ENCODE results near the gene PRPF19. TPM values are rescaled to one million over a fixed set of nuclear protein-coding genes. Genes with fewer than 3 reads are reported as not detected.

The PRPF19 gene
- total and polyA plus RNA-seq, 2 of the 13 experiments (the other 11 are each of a cell fraction or from before 2014, with no cell fraction given): 27.4 to 91.1 TPM

GRCh38 chr11:60918251-60918938, 12.0 kb upstream of the PRPF19 start (continued):
- TF ChIP-seq ZNF142 (CRISPR knock-in tag; IDR thresholded peaks at IDR 0.05) (no peak), ZNF446 (CRISPR knock-in tag; IDR thresholded peaks at IDR 0.05) (no peak), ZNF512B (CRISPR knock-in tag; IDR thresholded peaks at IDR 0.05; ENCODE audit: borderline replicate concordance) (no peak), ZNF878 (CRISPR knock-in tag; IDR thresholded peaks at IDR 0.05) (no peak)

All from HepG2 (cell line).